SK-N-SH treated with all-trans-retinoic acid at 6 μM for 48 hours (cell line): ENCODE data around the gene PDPR.

Experiments
- ESRRG ChIP-seq: fragments of 250-450 bp; sonication (Bioruptor Pico); IDR thresholded peaks from 2 replicates; pipeline ENCODE4 v1.6.1; 2021; ENCODE audit warnings: mild to moderate bottlenecking
- GLIS3 ChIP-seq: fragments of 250-450 bp; sonication (Bioruptor Pico); IDR thresholded peaks from 2 replicates; pipeline ENCODE4 v1.5.0; 2020; ENCODE audit warnings: mild to moderate bottlenecking, moderate library complexity
- ISL1 ChIP-seq: fragments of 250-450 bp; sonication (Bioruptor Pico); IDR thresholded peaks from 2 replicates; pipeline ENCODE4 v2.1.2; 2022; ENCODE audit warnings: mild to moderate bottlenecking, moderate library complexity
- TCF4 ChIP-seq: fragments of 250-450 bp; sonication (Bioruptor Pico); IDR thresholded peaks from 2 replicates; pipeline ENCODE4 v1.8.0; 2021; ENCODE audit warnings: mild to moderate bottlenecking, moderate library complexity, borderline replicate concordance
- ZC3H10 ChIP-seq: fragments of 250-450 bp; sonication (Bioruptor Pico); IDR thresholded peaks from 2 replicates; pipeline ENCODE4 v1.5.1; 2021; ENCODE audit warnings: mild to moderate bottlenecking, moderate library complexity
- ZFP30 ChIP-seq: fragments of 450-650 bp; formaldehyde crosslinking; IDR thresholded peaks from 2 replicates; pipeline ENCODE4 v1.5.0; 2022; ENCODE audit warnings: mild to moderate bottlenecking, moderate library complexity
- TF ChIP-seq, protein P1 (sequence below): fragments of 250-450 bp; sonication (Bioruptor Pico); IDR thresholded peaks from 2 replicates; pipeline ENCODE4 v1.5.1; 2020; ENCODE audit warnings: low read depth, mild to moderate bottlenecking, moderate library complexity
- TF ChIP-seq, protein P2 (sequence below): fragments of 250-450 bp; sonication (Bioruptor Pico); IDR thresholded peaks from 2 replicates; pipeline ENCODE4 v1.8.0; 2020; ENCODE audit warnings: mild to moderate bottlenecking, moderate library complexity, borderline replicate concordance
- TF ChIP-seq, protein P3 (sequence below): fragments of 250-450 bp; sonication (Bioruptor Pico); IDR thresholded peaks from 2 replicates; pipeline ENCODE4 v1.5.0; 2020; ENCODE audit warnings: mild to moderate bottlenecking, moderate library complexity
- TF ChIP-seq, protein P4 (sequence below): fragments of 250-450 bp; sonication (Bioruptor Pico); IDR thresholded peaks from 2 replicates; pipeline ENCODE4 v1.5.1; 2021; ENCODE audit warnings: mild to moderate bottlenecking, moderate library complexity

DNA sequence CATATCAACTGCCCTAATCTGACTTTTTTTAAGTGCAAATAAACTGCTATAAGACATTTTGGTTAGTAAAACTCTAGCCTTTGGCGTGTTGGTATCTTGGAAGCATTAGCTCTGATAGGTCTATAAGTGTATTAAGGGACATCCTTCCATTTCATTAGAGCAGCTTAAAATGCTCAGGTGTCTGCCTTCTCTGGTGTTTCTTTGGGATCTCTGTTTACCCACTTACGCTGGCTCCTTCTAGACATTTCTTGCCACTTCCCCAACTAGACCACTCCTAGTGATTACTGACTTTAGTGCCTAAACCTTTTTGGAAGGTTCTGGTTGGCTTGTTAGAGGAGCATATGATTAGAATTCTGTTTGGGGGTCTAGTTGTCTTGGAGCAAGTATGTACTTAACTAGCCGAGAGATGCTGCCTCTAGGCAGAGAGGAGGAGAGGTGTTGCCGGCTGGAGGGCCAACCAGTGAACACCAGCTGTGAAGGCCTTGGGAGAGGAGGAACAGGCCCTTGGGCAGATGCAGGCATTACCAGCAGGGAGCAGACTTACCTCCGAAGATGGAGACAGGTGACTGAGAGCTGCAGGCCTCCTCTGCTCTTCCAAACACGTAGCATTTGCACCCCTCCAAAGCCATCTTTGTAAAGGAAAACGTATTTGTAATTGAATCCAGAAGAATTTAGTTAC lies 44.3 kb downstream of the PDPR start:
- TF ChIP-seq, protein P1, sequence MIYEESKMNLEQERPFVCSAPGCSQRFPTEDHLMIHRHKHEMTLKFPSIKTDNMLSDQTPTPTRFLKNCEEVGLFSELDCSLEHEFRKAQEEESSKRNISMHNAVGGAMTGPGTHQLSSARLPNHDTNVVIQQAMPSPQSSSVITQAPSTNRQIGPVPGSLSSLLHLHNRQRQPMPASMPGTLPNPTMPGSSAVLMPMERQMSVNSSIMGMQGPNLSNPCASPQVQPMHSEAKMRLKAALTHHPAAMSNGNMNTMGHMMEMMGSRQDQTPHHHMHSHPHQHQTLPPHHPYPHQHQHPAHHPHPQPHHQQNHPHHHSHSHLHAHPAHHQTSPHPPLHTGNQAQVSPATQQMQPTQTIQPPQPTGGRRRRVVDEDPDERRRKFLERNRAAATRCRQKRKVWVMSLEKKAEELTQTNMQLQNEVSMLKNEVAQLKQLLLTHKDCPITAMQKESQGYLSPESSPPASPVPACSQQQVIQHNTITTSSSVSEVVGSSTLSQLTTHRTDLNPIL = no peak
- TF ChIP-seq ZFP30 (CRISPR knock-in tag) (no peak), ZC3H10 (CRISPR knock-in tag) (no peak), TCF4 (CRISPR knock-in tag) (no peak), ESRRG (CRISPR knock-in tag) (no peak), ISL1 (CRISPR knock-in tag) (no peak), GLIS3 (CRISPR knock-in tag) (no peak)
- TF ChIP-seq, protein P2, sequence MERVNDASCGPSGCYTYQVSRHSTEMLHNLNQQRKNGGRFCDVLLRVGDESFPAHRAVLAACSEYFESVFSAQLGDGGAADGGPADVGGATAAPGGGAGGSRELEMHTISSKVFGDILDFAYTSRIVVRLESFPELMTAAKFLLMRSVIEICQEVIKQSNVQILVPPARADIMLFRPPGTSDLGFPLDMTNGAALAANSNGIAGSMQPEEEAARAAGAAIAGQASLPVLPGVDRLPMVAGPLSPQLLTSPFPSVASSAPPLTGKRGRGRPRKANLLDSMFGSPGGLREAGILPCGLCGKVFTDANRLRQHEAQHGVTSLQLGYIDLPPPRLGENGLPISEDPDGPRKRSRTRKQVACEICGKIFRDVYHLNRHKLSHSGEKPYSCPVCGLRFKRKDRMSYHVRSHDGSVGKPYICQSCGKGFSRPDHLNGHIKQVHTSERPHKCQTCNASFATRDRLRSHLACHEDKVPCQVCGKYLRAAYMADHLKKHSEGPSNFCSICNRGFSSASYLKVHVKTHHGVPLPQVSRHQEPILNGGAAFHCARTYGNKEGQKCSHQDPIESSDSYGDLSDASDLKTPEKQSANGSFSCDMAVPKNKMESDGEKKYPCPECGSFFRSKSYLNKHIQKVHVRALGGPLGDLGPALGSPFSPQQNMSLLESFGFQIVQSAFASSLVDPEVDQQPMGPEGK (CRISPR knock-in tag) = no peak
- TF ChIP-seq, protein P3, sequence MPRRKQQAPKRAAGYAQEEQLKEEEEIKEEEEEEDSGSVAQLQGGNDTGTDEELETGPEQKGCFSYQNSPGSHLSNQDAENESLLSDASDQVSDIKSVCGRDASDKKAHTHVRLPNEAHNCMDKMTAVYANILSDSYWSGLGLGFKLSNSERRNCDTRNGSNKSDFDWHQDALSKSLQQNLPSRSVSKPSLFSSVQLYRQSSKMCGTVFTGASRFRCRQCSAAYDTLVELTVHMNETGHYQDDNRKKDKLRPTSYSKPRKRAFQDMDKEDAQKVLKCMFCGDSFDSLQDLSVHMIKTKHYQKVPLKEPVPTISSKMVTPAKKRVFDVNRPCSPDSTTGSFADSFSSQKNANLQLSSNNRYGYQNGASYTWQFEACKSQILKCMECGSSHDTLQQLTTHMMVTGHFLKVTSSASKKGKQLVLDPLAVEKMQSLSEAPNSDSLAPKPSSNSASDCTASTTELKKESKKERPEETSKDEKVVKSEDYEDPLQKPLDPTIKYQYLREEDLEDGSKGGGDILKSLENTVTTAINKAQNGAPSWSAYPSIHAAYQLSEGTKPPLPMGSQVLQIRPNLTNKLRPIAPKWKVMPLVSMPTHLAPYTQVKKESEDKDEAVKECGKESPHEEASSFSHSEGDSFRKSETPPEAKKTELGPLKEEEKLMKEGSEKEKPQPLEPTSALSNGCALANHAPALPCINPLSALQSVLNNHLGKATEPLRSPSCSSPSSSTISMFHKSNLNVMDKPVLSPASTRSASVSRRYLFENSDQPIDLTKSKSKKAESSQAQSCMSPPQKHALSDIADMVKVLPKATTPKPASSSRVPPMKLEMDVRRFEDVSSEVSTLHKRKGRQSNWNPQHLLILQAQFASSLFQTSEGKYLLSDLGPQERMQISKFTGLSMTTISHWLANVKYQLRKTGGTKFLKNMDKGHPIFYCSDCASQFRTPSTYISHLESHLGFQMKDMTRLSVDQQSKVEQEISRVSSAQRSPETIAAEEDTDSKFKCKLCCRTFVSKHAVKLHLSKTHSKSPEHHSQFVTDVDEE (CRISPR knock-in tag) = no peak
- TF ChIP-seq, protein P4, sequence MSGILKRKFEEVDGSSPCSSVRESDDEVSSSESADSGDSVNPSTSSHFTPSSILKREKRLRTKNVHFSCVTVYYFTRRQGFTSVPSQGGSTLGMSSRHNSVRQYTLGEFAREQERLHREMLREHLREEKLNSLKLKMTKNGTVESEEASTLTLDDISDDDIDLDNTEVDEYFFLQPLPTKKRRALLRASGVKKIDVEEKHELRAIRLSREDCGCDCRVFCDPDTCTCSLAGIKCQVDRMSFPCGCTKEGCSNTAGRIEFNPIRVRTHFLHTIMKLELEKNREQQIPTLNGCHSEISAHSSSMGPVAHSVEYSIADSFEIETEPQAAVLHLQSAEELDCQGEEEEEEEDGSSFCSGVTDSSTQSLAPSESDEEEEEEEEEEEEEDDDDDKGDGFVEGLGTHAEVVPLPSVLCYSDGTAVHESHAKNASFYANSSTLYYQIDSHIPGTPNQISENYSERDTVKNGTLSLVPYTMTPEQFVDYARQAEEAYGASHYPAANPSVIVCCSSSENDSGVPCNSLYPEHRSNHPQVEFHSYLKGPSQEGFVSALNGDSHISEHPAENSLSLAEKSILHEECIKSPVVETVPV (CRISPR knock-in tag) = no peak
